Activated T-cell treated with anti-CD3 and anti-CD28 coated beads for 24 hours (primary cell): ENCODE results near the gene PAX2.

Source experiments
- DNase-seq: peaks from one replicate; pipeline ENCODE4 v3.0.0-alpha.2; 2020; ENCODE audit warnings: low read depth

Gene PAX2

DNA sequence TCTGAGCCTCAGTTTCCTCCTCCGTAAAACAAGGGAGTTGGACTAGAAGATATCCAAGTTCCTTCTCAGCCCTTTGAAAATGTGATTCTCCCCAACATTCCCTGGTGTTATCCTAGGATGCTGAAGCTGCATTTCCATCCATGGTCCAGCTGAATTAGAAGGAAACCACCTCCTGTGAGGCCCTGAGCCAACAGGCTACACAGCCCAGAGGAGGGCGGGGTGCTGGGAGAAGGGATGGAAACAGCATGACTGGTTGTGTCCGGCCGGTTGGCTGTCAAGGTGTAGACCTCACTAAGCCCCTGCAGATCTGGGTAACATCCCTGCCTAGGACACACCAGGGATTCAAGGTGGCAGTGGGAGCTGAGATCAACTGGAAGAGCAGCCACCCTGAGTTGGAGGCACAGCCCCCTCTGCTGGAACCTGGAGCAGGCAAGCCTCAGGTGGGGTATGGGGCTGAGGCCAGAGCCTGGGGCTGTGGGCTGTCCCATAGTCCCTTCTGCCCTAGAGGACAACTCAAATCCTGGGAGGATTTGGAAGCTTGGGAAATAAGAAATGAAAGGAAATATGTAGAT is 72.0 kb downstream of the PAX2 start:
- DNase-seq: no peak

- no peak for DNase-seq
These were observed 74.0 kb downstream of the PAX2 start for GRCh38 chr10:100819424-100819823.

GRCh38 chr10:100823194-100823593 is 77.8 kb downstream of the PAX2 start:
- no peak for DNase-seq

- DNase-seq: no peak
These were observed 79.5 kb downstream of the PAX2 start for GRCh38 chr10:100824886-100825285.

DNA sequence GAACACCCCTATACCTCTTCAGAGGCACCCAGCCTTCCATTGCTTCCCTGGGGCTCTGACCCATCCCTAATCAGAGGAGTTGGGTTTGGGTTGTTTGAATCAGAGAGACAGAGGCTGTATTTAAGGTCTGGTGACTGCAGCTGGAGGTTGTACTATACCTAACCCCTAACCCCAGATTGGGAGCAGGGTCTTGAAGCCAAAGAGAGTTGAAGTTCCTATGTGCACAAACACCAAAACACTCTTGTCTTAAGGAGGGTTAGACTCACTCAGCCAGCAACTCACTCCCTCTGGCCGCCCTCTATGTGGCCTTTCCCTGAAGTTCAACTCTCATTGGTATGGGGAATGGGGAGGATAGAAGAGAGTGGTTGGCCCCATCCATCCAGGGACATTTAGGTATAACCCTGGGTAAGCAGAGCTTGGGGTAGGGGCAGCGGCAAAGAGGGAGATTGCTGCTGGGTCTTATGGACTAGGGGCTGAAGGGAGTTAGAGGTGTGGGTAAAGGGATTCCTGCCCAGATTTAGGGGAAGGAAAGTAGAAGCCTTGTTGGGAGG is 80.0 kb downstream of the PAX2 start:
- DNase-seq: no peak

DNA sequence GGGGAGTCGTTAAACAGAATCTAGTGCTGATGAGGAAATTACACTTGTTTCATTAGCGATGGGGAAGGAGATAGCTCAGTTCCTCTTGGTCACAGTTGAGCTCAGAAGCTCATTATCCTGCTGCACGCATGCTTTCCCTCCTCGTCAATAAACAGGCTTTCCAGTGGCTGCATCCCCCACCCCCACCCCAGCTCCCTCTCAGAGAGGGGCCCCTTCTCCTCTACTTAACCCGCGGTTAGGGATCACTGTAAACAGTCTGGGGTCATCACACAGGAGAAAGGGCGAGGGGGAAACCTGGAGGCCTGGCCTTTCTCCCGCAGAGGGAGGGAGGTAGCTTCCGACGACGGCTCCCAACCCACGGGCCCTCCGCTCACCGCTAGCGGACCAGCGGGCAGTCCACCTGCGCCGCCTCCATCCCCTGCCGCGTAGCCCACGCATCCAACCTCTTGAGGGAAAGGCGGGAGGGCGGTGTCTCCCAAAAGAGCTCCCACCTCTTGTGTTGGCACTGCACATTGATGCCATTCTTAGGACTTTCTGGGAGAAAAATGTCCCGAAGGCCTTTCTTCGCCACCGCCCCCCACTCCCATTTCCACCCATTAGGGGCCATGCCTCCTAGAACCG is 80.8 kb downstream of the PAX2 start:
- DNase-seq: no peak

GRCh38 chr10:100826661-100826982 is 81.2 kb downstream of the PAX2 start:
- DNase-seq: no peak

- no peak for DNase-seq
These were observed 81.8 kb downstream of the PAX2 start for GRCh38 chr10:100826983-100827818.

DNA sequence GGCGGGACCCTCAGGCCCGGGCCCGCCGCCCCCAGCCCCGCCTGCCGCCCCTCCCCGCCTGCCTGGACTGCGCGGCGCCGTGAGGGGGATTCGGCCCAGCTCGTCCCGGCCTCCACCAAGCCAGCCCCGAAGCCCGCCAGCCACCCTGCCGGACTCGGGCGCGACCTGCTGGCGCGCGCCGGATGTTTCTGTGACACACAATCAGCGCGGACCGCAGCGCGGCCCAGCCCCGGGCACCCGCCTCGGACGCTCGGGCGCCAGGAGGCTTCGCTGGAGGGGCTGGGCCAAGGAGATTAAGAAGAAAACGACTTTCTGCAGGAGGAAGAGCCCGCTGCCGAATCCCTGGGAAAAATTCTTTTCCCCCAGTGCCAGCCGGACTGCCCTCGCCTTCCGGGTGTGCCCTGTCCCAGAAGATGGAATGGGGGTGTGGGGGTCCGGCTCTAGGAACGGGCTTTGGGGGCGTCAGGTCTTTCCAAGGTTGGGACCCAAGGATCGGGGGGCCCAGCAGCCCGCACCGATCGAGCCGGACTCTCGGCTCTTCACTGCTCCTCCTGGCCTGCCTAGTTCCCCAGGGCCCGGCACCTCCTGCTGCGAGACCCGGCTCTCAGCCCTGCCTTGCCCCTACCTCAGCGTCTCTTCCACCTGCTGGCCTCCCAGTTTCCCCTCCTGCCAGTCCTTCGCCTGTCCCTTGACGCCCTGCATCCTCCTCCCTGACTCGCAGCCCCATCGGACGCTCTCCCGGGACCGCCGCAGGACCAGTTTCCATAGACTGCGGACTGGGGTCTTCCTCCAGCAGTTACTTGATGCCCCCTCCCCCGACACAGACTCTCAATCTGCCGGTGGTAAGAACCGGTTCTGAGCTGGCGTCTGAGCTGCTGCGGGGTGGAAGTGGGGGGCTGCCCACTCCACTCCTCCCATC is 82.7 kb downstream of the PAX2 start:
- no peak for DNase-seq

- DNase-seq: no peak
These were observed 83.3 kb downstream of the PAX2 start for GRCh38 chr10:100828738-100829096.

- no peak for DNase-seq
These were observed 83.9 kb downstream of the PAX2 start for GRCh38 chr10:100829097-100829870.

DNA sequence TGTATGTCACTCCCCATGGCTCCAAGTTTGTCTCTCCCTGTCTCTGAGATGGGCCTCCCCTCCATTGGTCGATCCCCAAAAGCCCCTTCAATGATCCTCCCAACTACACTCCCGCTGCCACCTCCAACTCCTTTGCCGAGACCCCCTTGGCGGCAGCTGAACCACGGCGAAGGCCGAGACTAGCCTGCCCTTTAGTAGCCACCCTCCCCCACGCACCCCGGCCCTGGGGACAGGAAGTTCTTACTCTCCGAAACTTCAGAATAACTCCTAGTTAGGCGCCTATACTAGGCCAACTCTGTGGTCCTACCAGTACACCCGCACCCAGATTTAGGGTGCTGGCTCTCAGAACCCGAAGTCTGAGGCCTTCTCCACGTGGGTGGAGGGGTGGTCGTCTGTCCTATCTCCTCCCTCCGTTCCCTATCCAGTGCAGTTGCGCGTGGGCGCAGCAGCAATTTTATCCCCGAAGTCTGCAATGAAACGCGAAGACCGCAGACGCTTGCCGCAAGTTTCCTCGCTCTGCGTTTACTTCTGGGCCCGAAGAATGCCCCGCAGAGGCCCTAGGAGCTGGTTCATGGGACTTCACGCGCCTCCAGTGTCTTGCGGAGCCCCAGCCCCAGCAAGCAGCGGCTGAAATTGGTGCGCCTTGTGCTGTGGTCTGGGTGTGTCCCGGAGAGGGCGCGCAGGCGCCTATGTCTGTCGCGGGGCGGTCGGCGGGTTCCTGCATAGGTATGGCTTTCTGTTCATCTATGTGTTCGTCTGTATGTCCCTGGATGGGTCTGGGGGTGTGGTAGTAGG is 84.7 kb downstream of the PAX2 start:
- no peak for DNase-seq

DNA sequence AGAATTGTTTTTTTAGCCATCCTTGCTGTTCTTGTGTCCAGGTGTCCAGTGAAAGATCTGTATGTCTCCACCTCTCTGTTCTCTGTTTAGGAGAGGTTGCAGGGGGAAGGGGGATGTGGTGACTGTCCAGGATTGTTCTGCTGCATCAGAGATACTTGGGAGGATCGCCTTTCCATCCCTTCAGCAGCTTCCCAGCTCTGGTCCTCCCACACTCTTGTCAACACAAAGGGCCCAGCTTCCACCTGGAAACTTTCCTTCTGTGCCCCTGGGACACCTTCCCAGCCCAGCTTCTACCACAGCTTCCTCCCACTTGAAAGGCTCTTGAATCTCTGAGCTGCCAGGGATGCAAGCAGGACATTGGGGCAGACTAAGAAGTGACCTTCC is 85.3 kb downstream of the PAX2 start:
- DNase-seq: no peak

DNA sequence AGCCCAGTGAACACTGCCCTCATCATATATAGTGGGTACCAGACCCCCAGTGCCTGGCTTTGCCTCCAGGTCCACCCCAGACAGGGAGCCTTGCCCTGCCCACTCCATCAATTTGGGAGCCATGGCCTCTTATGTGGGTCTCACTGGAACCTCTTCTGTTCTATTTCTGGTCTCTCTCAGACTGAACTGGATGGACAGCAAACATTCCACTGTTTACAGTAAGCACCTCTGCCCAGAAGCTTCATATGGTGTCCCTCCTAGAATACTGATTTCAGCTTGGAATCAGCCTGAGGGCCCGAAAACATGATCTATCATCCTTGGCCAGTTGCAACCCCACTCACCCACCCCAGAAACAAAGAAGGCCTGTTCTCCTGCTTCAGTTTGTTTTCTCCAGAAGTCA is 86.4 kb downstream of the PAX2 start:
- no peak for DNase-seq

DNA sequence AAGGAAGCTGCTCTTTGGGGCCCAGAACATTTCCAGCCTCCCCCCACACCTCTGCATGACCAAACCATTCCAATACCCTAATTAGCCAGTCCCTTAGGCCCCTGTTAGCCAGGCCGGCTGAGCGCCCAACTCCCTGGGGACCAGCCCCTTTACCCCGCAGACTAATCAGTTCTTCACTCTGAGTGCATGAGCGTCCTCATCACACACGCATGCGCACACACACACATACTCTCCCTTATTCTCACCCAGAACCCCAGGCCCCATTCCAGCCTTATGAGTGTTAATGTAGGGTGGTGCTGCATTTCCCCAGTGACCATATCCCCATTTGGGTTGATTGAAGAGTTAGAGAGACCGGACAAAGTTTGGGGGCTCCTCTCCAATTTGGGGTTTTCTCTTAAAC is 90.4 kb downstream of the PAX2 start:
- DNase-seq: no peak

DNA sequence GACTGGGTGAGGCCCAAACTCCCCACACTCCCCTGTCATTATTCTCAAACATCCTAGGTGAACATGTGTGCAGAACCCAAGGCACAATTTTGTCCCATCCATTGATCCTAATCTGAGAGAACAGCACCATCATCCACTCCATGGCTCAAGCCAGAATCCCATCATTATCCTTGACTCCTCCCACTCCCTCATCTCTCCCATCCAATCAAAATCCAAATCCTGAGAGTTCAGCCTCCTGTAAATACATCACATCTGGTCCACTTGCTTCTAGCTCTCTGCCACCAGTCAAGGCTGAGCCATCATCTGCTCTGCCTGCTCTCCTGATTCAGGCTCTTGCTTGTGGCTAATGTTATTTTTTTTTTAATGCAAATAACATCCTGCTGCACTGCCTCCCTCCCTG is 91.5 kb downstream of the PAX2 start:
- no peak for DNase-seq

DNA sequence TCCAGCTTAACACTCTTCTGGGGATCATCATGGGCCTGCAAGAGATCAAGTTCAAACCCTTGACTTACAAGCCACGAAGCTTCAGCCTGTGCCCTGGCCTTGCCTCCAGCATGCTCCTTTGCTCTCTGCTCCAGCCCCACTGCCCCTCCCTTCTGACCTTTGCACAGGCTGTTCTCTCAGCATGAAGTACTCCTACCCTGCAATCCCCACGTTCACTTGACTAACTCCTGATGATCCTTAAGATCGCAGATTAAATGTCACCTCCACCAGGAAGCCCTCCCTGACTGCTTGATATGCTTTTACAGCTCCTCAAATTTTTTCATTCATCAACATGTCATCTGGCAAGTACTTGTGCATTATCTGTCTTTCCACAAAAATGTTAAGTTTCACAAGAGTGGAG is 91.9 kb downstream of the PAX2 start:
- no peak for DNase-seq

GRCh38 chr10:100838986-100839385 is 93.6 kb downstream of the PAX2 start:
- DNase-seq: no peak

DNA sequence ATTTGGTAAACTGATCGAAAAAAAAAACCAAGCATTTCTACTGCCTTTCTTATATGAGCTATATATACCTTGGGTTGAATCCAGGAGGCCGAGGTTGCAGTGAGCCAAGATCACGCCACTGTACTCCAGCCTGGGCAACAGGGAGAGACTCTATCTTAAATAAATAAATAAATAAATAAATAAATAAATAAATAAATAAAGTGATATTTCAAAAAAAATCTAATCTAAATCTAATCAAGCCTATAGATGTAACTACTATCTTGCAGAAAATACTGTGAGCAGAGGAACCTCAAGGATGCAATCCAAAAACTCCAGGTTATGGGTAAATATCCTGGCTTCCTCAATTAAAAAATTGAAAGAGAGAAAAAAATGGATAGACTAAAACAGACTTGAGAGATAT is 96.1 kb downstream of the PAX2 start:
- no peak for DNase-seq

- DNase-seq: peak; percentile 57
These were observed 102.1 kb downstream of the PAX2 start for GRCh38 chr10:100847440-100847839.

DNA sequence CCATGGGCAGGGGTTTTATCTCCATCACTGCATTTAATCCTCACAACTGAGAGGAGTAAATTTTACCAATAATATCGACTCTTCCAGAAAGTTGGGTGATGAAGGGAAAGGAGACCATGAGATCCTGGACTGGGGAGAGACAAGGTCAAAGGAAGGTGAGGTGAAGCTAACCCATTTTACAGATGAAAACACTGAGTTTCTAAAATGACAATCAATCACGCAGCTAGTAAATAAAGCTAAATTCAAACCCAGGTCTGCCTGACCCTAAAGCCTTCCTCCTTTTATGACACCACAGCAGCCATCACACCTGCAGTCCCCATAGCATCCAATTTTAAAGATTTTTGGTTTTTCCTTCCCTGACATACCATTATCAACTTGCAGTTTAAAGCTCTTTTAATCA is 103.4 kb downstream of the PAX2 start:
- no peak for DNase-seq
